Activated gamma-delta T cell (primary cell): ENCODE measurements around the gene GNLY.
"Not testable (repeated sequence)": the region's sequence is repeated elsewhere in the genome, so short reads cannot be mapped to it uniquely, and the experiment has no call there.

Experiments used
- DNase-seq: peaks from one replicate; lab custom pipeline; 2025; lab: John Stamatoyannopoulos, UW
- total RNA-seq, 2 donors: gene quantifications; one replicate each; lab custom pipeline; 2026; lab: John Stamatoyannopoulos, UW

GNLY gene
- total RNA-seq, result 214 to 222 reads per million in 2 donors

DNA sequence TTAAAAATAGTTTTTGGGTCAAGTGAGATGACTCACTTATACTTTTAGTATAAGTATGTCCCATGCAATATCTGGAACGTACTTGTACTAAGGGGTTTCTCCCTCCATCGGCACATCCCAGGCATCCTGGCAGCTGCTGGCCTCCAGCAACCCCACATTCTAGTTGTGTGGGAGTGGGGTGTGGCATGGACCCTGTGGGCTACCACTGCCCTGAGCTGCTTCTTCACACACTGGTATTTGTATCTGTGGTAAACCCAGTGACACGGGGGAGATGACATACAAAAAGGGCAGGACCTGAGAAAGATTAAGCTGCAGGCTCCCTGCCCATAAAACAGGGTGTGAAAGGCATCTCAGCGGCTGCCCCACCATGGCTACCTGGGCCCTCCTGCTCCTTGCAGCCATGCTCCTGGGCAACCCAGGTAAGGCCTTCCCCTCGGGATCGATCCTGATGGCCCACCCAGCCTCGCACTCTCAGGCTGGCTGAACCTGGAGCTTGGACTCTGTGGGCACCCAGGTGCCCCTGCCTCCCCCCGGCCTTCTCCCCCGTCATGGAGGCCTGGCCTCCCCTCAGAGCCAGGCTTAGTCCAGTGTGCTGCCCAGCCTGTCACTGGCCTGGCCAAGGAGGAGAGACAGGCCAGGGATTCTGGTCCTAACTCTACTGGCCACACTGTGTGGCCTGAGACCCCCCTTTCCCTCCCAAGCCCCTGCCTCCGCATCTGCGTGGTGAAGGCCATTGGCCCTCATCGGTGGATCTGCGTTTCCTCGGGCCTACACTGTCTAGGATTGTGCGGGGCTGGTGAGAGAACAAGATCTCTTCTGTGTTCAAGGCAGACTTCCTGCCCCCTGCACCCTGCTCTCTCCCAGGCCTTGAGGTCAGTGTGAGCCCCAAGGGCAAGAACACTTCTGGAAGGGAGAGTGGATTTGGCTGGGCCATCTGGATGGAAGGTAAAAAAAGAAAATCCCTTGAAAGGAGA, at the start of gene GNLY:
Gene GNLY (plus strand): TSS at position 307 of the 974 bp plus-strand sequence. CDS start 61 bp downstream, at position 368.
- DNase-seq, result no peak

DNA sequence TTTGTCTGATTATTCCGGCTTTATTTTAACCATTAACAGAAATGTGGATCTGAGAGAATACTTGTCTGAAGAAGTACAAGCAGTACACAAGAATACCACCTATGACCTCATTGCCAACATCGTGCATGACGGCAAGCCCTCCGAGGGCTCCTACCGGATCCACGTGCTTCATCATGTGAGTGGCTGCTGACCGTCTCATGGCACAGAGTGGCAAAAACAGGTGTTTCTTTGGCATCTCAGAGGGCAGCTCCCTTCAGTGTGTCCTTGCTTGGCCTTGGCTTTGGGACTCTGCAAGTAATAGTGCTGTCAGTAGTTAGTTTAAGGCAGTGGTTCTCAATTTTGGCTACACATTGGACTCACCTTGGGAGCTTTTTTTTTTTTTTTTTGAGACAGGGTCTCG, 49.2 kb upstream of the GNLY start:
- DNase-seq, result no peak

DNA sequence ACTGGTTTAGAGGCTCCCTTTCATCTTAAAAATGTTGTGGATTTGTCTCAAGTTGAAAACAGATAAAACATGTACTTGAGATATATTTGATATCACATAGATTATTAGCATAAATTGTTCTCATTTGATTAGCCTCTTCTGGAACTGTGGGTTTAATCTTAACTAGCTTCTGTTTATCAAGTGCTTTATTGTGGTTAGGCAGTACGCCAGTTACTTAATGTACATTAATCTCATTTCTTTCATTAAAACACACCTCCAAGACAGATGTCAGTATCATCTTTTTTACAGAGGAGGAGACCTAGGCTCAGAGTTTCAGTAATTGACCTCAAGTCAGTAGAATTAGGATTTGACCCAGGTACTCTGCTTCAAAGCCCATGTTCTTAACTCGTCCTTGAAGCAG, 48.0 kb upstream of the GNLY start:
- DNase-seq, result no peak

DNA sequence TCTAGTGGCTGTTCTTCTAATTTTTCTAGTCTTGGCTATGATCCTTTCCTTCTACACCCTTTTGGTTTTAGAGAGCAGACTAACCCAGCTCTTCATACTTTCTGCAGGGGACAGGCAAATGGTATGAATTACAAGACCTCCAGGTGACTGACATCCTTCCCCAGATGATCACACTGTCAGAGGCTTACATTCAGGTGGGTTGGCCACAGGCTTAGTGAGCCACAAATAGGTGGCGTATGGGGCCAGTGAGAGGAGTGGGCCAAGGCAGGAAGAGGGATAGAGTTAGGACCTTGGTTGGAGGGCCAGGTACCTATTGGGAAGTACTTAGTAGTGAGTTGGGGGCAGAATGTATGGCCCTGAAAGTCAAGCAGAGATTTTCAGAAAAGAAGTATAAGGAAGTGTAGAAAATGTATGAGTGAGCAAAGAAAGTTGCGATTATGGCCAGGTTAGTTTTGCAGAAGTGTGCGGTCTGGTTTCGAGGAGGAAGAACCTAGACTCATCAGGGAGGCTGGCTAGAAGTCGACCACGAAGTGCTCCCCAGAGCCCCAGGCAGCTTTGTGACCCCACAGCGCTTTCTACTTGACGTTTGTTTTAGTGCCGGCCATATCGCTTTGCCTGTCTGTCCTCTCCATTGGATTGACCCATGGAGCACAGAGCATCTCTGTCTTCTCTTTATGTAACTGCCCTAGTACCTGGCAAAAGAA, 46.2 kb upstream of the GNLY start:
- DNase-seq, result no peak

DNA sequence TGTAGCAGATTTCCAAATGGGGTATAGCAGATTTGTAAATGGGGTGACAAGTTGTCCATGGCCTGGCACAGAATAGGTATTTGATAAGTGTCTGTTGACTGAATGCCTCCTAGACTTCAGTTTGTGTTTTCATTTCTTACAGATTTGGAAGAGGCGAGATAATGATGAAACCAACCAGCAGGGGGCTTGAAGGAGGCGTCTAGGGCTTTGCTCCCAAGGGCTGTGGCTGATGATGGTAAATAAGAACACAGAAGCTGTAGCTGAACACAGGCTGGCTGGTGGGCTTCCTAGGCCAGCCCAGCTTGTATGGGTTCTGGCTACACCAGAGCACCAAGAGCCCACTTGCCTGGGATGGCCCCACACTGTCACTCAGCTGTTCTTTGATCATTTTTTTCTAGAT, 45.5 kb upstream of the GNLY start:
- no peak for DNase-seq

DNA sequence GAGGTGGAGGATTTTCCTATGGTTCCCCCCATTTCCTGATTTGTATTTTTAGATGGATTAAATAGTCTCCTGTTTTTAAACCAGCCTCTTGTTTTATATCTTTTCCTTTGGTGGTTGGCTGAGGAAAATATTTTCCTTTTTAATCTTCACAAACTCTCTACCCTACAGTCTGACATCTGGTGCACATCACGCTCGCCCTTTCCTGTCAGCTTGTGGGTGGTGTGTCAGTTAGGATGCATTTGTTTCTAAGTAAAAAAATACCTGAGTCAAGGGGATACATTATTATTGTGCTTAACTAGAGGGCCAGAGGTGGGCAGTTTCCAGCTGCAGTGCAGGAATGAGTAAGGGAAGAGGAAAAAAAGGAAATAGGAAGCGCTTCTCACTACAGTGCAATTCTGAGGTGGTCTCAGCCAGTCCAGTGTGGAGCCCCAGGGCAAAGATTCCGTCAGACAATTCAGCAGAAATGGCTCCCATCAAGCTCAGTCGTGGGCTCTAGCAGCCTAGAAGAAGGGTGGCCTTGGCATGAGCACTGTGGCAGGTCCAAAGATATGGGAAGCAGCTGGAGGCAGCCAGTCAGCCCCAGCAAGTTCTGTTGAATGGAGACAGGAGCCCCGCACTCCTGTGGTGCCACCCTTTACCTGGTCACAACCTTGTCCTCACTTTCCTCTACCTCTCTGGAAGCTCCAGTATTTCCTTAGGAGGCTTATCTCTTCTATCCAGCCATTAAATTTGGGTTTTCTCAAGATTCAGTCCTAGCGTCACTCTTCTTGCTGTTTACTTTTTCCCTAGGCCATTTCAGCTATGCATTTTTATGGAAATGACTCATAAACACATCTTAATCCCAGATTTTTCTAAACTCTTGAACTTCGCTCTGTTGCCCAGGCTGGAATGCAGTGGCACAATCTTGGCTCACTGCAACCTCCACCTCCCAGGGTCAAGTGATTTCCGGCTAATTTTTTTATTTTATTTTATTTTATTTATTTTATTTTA, 44.7 kb upstream of the GNLY start:
- DNase-seq, result no peak

DNA sequence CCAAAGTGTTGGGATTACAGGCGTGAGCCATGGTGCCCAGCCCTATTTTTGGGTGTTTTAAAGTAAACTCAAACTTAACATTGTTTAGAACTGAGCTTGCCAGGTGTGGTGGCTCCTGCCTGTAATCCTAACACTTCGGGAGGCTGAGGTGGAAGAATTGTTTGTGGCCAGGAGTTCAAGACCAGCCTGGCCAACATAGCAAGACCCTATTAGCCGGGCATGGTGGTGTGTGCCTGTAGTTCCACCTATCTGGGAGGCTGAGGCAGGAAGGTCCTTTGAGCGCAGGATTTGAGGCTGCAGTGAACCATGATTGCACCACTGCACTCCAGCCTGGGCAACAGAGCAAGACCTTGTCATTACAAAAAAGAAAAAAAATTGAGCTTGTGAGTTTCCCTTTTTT, 43.7 kb upstream of the GNLY start:
- DNase-seq, result no peak

DNA sequence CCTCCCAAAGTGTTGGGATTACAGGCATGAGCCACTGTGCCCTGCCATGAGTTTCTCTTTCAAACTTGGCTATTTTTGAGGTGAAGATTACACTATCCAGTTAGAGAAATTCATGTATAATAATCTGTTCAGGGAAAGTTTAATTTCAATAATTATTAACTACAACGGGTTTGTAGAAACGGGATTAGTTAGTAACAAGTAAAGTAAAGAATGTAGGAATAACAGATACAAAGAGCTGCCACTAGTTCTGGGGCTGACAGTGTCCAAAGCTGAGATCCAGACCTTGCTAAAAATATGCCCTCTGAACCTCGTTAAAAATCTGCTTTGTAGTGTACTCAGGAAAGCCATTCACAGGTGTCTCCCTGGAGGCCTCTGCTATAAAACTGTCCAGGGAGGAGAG, 43.1 kb upstream of the GNLY start:
- no peak for DNase-seq

DNA sequence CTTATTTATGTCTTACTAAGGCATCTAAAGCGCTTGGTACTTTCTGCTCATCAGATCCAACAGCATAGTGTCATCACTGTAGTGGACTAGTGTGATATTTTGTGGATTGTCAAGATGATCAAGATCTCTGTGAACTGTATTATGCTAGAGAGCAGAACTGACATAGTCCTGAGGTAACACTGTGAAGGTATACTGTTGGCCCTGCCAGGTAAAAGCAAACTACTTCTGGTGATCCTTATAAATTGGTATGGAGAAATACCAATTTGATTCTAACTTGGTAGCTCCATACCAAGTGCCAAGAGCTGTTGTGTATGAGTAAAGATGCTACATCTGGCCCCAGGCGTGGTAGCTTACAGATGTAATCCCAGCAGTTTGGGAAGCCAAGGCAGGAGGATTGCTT, 42.1 kb upstream of the GNLY start:
- DNase-seq, result no peak

DNA sequence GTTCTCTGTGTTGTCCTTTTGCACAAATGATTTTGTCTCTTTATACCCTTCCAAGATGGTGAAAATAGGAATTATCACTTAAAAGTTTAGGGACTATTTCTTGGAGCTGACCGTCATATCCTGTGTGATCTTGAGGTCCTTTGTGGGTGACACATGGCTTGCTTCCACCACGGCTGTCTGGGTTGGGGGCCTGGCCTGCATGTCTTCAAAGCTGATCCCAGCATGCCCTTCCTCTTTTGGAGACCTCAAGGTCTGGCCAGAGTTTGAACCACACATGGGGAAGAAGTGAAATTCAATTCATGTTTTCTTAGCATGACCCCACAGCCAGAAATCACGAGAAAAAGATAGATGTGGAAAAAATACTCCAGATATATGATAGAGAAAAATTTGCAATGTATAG, 40.2 kb upstream of the GNLY start:
- DNase-seq, result no peak

DNA sequence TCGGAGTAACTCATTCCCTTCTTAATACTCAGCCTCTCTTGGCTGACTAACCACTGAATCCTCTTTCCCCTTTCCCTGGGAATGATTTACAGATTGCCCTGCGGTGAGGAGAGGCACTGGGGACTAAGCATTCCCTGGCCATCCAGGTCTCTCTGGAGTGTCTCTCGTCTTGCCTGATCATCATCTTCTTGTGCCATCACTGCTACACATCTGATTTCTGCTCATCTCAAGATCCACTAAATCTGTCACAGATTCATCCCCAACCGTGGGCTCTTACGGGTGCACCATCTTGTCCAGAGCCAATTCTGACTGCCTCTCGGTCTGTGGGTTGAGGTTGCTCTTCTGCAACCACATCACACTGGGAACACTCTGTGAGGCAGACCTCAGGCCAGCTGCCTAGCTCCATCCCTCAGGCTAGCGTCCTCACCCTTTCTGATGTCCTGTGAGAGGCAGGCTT, 38.2 kb upstream of the GNLY start:
- DNase-seq, result no peak

DNA sequence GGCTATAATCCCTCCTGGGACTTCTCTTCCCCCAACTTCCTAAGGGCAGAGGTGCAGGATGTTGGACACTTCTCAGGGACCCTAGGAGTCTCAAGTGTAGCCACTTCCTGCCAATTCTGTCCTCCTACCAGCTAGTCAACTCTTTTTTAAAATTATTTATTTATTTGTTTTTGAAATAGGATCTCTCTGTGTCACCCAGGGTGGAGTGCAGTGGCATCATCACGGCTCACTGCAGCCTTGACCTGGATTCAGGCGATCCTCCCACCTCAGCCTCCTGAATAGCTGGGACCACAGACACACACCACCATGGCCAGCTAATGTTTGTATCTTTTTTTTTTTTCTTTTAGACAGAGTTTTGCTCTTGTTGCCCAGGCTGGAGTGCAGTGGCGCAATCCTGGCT, 37.7 kb upstream of the GNLY start:
- DNase-seq, result no peak

DNA sequence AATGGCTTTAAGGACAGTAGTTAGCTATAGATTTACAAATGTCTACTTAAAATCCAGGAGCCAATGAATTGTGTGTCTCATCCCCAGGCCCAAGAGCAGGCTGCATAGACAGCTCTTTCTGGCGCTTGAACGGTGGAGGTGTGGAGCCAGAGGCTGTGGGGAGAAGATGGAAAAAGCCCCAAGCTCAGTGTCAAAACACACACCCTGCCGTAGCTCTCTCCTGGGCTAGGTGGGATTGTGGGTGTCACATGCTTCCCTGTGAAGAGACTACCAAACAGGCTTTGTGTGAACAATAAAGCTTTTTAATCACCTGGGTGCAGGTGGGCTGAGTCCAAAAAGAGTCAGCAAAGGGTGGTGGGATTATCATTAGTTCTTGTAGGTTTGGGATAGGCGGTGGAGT, 36.8 kb upstream of the GNLY start:
- DNase-seq, result not testable (repeated sequence)

DNA sequence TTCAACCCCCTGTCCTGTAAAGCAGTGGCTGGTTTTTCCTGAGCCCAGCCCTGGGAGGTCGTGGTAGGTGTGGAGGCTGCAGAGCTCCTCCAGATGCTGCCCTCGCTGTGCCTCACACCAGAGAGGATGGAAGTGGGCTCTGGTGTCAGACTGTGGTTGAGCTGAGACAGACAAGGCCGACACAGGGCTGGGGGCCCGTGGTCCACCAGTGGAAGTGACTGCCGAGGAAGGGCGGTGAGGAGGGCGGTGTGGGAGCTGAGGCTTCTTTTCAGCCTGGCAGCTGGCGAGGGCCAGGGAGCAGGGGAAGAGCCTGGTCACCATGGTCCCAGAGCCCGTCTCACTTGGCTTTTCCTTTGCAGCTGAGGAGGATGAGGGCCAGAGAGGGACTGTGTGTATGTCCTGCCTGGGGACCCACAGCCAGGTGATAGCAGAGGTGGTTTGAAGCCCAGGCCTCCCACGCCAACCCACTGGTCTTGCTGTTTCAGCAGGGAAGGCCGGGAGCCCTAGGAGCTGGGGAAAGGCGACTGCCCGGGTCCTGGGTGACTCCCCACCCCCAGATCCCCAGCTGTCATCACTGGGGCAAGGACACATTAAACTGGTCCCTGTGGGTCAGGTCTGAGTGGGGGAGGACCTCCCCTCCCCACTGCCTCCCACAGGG, 34.7 kb upstream of the GNLY start:
- no peak for DNase-seq

DNA sequence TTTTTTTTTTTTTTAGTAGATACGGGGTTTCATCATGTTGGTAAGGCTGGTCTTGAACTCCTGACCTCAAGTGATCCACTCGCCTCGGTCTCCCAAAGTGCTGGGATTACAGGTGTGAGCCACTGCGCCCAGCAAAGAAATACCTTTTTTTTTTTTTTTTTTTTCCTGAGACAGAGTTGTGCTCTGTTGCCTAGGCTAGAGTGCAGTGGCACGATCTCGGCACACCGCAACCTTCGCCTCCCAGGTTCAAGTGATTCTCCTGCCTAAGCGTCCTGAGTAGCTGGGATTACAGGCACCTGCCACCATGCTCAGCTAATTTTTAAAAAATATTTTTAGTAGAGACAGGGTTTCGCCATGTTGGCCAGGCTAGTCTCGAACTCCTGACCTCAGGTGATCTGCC, 33.9 kb upstream of the GNLY start:
- DNase-seq, result not testable (repeated sequence)

DNA sequence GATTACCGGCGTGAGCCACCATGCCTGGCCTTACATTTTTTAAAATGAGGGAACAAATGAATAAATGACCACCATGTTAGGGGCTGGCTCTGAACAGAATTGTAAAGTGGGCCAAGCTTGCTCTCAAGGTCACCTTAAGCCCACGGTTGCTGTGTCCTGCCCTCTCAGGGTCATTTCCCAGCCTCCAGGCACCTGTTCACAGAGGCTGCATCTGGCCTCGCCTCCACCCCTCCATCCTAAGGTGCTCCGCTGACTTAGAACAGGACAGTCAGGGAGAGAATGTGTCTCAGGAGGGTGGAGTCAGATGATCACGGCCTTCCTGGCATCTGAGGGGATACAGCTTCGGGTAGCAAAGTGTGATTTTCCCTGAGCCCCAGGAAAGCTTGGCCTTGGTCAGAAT, 33.4 kb upstream of the GNLY start:
- no peak for DNase-seq

DNA sequence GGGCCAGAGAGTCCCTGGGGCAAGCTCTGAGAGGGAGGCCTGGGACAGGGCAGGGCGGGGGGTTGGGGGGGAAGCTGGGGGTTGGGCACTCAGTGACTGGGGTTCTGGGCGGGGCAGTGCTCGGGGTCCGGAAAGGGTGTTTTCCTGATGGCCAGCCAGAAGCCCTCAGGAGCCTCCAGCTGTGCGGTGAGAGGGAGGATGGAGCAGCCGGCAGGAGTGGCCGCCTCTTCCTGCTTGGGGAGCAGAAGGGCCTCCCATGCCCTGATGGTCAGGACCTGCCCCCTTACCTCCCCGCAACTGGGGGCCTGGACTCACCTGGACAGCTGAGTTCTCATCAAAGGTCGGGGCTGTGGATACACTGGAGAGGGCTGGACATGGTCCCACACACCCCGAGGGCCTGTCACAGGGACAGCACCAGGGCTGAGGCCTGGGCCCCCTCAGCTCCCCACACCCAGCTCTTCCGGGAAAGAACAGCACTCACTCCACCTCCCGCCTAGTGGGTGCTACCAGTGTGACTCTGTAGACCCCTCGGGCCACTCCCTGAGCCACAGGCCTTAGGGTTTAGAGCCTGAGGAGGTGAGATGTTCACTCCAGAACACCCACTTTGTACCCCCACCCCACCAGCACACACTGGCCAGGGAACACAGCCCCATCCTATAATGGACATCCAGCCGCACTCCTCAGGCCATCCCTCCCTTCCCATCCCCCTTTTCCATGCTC, 32.9 kb upstream of the GNLY start:
- no peak for DNase-seq

DNA sequence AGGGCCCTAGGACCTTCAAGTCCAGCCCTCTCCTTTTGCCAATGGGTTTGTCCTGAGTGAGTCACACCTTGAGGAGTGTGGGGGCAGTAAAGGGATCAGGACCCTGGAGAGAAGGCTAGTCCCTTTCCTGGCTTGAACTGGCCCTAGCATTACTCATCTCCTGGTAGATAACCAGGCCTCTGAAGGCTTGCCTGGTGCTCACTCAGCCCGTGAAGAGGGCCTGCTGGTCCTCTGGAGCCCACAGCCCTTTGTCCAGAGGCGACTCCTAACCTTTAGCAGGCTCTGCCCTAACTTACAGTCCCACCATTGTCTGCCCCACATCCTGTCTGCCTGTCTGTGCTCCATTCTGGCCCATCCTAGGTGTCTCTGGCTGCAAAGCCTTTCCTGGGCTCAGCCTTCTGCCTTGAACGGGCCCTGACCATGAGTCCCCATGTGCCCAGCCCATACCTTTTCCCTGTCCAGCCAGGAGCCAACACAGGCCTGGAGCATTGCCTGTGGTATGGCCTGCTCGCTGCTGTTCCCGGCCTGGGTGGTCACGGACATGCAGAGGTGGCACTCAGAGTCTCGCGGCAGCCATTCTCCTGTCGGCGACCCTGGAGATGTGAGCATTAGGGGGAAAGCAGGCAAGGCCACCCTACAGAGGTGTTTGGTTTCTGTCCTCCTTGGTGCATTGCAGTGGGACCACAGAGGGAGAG, 31.1 kb upstream of the GNLY start:
- no peak for DNase-seq

DNA sequence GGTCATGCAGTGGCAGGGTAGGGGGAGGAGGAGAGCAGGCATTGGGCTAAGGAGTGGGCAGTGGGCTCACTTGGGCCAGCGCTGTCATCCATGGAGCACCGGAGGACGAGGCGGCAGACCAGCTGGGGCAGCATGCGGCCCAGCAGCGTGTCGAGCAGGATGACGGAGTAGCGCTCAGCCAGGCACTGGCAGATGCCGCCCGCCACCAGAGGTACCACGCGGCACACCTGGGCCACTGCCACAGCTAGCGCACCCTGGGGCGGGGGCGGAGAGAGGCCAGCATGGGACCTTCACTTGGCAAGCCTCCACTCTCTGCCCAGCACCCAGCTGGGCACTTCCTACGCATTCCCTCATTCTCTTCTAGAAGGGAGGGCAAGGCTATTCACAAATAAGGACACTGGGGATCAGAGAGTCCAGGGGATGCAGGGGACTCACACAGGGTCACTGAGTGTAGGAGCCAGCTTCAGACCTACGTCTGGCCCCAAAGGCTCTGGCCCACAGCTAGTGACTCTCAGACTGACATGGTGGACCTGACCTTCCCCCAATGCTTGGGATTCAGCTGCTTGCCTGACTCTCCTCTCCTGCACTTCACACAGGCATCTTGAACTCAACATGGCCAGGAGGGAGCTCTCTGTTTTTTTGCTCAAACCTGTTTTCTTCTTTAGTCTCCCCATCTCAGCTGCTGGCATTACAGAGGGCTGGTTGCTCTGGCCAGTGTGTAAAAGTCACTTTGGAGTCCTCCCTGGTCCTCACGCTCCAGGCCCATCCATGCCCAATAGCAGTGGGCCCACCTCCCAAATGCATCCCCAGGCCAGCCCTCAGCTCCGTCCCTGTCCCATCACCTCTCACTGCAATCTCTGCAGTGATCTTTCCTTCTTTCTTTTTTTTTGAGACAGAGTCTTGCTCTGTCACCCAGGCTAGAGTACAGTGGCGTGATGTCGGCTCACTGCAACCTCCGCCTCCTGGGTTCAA, 30.3 kb upstream of the GNLY start:
- DNase-seq, result no peak
